RKO (cell line): ENCODE results near the gene EEF1B2.
"Not testable (repeated sequence)": the region's sequence is repeated elsewhere in the genome, so short reads cannot be mapped to it uniquely, and the experiment has no call there.

Experiments used
- DNase-seq: peaks from one replicate; pipeline ENCODE4 v3.0.0-alpha.2; 2016; ENCODE audit warnings: low spot score

EEF1B2 gene

GRCh38 chr2:206159346-206160124, at the start of gene EEF1B2, which contains the start of gene NDUFS1:
EEF1B2 (plus strand) TSS chr2:206159895; CDS start chr2:206159980, 85 bp downstream.
NDUFS1 (minus strand) TSS chr2:206159444; CDS start chr2:206153678, 5,766 bp downstream.
- DNase-seq = peak; percentile 98

GRCh38 chr2:206112108-206112507, 47.6 kb upstream of the EEF1B2 start:
- DNase-seq = no peak

- DNase-seq = no peak
Observed at GRCh38 chr2:206112846-206113547, 46.7 kb upstream of the EEF1B2 start.

GRCh38 chr2:206115026-206115578, 44.6 kb upstream of the EEF1B2 start:
- DNase-seq = peak; percentile 47

GRCh38 chr2:206116278-206116677, 43.4 kb upstream of the EEF1B2 start:
- DNase-seq = no peak

DNA sequence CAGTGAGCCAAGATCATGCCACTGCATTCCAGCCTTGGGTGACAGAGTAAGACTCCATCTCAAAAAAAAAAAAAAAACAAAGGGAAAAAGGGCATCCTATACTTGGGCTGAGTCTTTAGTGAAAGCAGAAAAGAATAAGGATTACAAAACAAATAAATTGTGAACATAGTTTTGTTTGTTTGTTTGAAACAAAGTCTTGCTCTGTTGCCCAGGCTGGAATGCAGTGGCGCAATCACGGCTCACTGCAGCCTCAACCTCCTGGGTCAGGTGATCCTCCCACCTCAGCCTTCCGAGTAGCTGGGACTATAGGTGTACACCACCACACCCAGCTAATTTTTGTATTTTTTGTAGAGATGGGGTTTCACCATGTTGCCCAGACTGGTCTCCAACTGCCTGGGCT, 37.1 kb upstream of the EEF1B2 start:
- not testable (repeated sequence) for DNase-seq

DNA sequence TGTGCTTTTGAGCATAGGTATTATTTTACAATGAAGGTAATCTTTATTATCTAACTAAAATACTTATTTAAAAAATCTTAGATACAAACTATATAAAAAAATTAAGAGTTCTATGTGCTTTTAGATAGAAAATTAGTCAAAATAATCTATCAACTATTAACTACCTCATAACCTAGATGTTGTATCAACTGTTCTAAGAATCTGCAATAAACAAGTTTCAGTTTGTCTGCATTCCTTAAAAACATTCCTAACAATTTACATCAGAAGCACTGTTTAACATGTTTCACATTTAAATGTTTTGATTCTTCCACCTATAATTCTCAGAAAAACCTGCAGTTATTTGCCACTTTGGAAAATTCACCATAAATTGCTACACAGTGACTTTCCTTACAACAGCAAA, 33.8 kb upstream of the EEF1B2 start:
- no peak for DNase-seq

GRCh38 chr2:206127656-206128055, 32.0 kb upstream of the EEF1B2 start:
- peak; percentile 77 for DNase-seq

GRCh38 chr2:206143451-206143850, 16.2 kb upstream of the EEF1B2 start:
- DNase-seq = no peak

- no peak for DNase-seq
Observed at GRCh38 chr2:206144383-206144782, 15.3 kb upstream of the EEF1B2 start.

- DNase-seq = no peak
Observed at GRCh38 chr2:206145665-206146064, 14.0 kb upstream of the EEF1B2 start.

- DNase-seq = no peak
Observed at GRCh38 chr2:206149330-206149729, 10.4 kb upstream of the EEF1B2 start.

- DNase-seq = no peak
Observed at GRCh38 chr2:206150168-206150567, 9.5 kb upstream of the EEF1B2 start.

GRCh38 chr2:206150631-206151030, 9.1 kb upstream of the EEF1B2 start:
- DNase-seq = no peak

- peak; percentile 41 for DNase-seq
Observed at GRCh38 chr2:206154197-206154596, 5.5 kb upstream of the EEF1B2 start.

DNA sequence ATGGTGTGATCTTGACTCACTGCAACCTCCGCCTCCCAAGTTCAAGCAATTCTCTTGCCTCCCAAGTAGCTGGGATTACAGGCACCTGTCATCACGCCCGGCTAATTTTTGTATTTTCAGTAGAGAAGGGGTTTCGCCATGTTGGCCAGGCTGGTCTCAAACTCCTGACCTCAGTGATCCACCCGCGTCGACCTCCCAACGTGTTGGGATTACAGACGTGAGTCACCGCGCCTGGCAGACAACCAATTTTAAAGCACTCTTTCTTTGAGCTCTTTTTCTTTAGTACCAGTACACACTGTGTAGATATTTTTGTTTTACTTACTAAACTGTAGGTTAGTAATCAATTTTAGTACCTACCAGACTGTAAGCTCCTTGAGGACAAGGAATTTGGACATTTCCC, 2.7 kb upstream of the EEF1B2 start:
- not testable (repeated sequence) for DNase-seq

GRCh38 chr2:206158563-206159345, 941 bp upstream of the EEF1B2 start:
- peak; percentile 63 for DNase-seq

DNA sequence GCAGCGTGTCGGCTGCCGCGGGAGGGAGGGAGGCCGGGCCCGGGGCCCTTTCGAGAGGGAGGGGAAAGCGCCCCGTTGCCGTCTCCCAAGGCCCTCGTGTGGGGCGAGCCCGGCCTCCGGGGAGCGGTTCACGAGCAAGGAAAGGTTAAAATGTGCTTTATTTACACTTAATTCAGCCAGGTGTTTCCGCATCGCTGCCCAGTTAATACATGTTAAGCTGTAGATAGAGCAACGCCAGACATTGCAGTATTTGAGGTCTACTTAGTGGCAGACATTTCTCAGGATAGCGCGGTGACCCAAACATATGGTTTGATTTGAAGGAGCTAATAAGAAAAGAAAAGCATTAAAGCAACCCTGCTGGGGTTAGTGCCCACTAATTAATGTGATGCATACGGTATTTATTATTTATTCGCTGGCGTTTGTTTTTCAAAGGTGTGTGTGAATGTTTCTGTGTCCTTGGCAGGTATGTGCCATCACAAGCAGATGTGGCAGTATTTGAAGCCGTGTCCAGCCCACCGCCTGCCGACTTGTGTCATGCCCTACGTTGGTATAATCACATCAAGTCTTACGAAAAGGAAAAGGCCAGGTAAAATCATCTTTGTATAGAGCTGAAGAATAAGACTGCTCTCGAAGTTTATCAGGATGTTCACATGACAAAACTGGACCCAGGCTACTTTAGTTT, 571 bp downstream of the EEF1B2 start:
- no peak for DNase-seq

DNA sequence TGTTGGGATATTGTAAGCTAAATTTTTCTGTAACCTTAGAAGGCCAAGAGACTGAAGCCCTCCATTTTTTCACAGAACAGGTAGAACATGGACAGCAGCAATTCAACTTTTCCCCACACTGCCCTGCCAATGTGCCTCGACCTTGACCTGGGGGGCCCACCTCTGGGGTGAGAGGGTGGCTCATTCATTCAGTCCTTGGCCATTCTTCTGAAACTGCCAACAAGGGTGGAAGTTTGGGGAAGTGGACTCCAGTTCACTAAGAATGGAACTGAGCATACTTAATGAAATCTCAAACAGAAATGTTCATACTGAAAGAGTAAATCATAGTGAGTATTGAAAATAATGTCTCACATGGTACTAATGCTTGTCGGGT, 1.1 kb downstream of the EEF1B2 start:
- DNase-seq = peak; percentile 31

DNA sequence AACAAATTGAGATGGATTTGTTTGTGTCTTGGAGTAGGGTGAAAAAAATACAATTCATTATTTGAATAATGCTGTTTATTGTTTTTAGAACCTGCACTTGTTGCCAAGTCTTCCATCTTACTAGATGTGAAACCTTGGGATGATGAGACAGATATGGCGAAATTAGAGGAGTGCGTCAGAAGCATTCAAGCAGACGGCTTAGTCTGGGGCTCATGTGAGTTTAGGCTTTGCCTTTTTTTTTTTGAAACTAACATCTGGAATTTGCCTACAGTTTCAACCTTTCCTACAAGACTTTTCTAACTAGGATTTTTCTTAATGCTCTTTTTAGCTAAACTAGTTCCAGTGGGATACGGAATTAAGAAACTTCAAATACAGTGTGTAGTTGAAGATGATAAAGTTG, 2.7 kb downstream of the EEF1B2 start:
- peak; percentile 55 for DNase-seq

GRCh38 chr2:206163251-206163880, 3.7 kb downstream of the EEF1B2 start:
- peak; percentile 59 for DNase-seq
